Measurements from ENCODE around the gene ADAMTSL3. TPM values are rescaled to one million over a fixed set of nuclear protein-coding genes. Genes with fewer than 3 reads are reported as not detected.

The ADAMTSL3 gene
- total RNA-seq, 1 experiment from 2014 or later, result 0.05 TPM

DNA sequence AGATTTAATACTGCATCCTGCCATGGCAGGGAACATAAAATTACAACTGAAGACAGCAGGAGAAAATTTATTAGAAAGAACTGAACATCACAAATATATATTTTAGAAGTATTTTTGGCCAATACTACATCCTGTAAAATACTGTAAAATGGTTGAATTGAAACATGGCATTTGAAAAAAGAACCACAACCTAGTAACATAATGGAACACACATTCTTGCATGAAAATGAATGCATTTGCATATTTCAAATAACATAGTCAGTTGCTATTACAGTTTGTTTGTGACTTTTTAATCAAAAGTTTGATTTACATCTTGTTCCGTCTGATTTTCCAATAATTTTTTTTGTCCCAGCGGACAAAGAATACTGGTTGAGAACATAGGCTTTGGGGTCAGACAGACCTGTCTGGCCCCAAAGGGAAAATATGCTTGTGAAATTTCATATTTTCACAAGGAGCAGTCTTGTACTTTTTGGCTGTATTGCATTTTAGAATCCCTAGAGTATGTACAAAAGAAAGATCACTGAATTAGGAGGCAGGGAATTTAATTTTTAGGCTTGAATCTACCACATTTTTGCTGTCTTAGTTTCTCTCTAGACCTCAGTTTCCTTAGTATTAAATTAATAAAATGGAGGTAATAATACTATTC is 268.8 kb downstream of the ADAMTSL3 start:
- H3K4me3 ChIP-seq (replicated peaks in 1 of 2; ENCODE audit: low read depth in 1 of 2, low read length in 2 of 2), result no peak overlapping the region
- ChIA-PET CTCF (no interaction called here), POLR2A (no interaction called here), RAD21 (ENCODE audit: low non-redundant PET in 1 of 2, low total read pairs in 2 of 2, uncharacterized antibody in 2 of 2, unreplicated experiment in 2 of 2) (no interaction called here)
- no peaks in the 10 kb centered on the region for H3K9me2 ChIP-seq (ENCODE audit: insufficient read depth)
- H3K9ac ChIP-seq (ENCODE audit: low read length), result no peak overlapping the region
- no TSS peak for BruUV-seq (replicated peaks)
- no peak overlapping the region for H2AFZ ChIP-seq (ENCODE audit: low read depth, low read length, poor library complexity, severe bottlenecking)
- H3K27ac ChIP-seq (ENCODE audit: low read depth, low read length), result no peak overlapping the region
- intact Hi-C loops (cut with micrococcal nuclease), result no loop called here
- peaks cover 7% of the 10 kb centered on the region for H3K27me3 ChIP-seq (ENCODE audit: insufficient read depth, low read length)
- H4K20me1 ChIP-seq (ENCODE audit: insufficient read depth), result no peaks in the 10 kb centered on the region
- no peaks in the 10 kb centered on the region for H3K79me2 ChIP-seq (ENCODE audit: insufficient read depth, low read length)
- H3K9me3 ChIP-seq (ENCODE audit: control insufficient read depth in 1 of 2, insufficient read depth in 1 of 2, low read depth in 1 of 2, low read length in 2 of 2), result no peaks in the 10 kb centered on the region
- ATAC-seq, result no peak
- no peaks in the 10 kb centered on the region for H3K4me1 ChIP-seq (ENCODE audit: control insufficient read depth in 1 of 2, insufficient read depth in 2 of 2, low read length in 2 of 2)
- no peak overlapping the region for H3K4me2 ChIP-seq (ENCODE audit: low read length)
- H3K36me3 ChIP-seq (ENCODE audit: control insufficient read depth in 1 of 2, insufficient read depth in 2 of 2, low read length in 2 of 2), result no peaks in the 10 kb centered on the region
- DNase-seq (ENCODE audit: low read depth, low spot score), result no peak
- TF ChIP-seq ELF1 (IDR thresholded peaks at IDR 0.05; ENCODE audit: borderline replicate concordance, low read depth) (no peak), TCF7L2 (IDR thresholded peaks at IDR 0.05; ENCODE audit: borderline replicate concordance, extremely low read depth, insufficient read depth, insufficient read length) (no peak), SP1 (IDR thresholded peaks at IDR 0.05; ENCODE audit: low read depth) (no peak), YY1 (IDR thresholded peaks at IDR 0.05; ENCODE audit: extremely low read depth, insufficient replicate concordance, low read depth, low read length) (no peak), EZH2phosphoT487 (IDR thresholded peaks at IDR 0.05; ENCODE audit: borderline replicate concordance) (no peak), CEBPB (IDR thresholded peaks at IDR 0.05; ENCODE audit: low read depth) (no peak)
- TF ChIP-seq, protein P1, sequence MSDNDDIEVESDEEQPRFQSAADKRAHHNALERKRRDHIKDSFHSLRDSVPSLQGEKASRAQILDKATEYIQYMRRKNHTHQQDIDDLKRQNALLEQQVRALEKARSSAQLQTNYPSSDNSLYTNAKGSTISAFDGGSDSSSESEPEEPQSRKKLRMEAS (IDR thresholded peaks at IDR 0.05), result no peak
- TF ChIP-seq, protein P2, sequence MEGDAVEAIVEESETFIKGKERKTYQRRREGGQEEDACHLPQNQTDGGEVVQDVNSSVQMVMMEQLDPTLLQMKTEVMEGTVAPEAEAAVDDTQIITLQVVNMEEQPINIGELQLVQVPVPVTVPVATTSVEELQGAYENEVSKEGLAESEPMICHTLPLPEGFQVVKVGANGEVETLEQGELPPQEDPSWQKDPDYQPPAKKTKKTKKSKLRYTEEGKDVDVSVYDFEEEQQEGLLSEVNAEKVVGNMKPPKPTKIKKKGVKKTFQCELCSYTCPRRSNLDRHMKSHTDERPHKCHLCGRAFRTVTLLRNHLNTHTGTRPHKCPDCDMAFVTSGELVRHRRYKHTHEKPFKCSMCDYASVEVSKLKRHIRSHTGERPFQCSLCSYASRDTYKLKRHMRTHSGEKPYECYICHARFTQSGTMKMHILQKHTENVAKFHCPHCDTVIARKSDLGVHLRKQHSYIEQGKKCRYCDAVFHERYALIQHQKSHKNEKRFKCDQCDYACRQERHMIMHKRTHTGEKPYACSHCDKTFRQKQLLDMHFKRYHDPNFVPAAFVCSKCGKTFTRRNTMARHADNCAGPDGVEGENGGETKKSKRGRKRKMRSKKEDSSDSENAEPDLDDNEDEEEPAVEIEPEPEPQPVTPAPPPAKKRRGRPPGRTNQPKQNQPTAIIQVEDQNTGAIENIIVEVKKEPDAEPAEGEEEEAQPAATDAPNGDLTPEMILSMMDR (IDR thresholded peaks at IDR 0.05 in 2 of 3, conservative IDR thresholded peaks at IDR 0.05 in 1 of 3; ENCODE audit: borderline replicate concordance in 1 of 3, insufficient read depth in 1 of 3, low read depth in 2 of 3, low read length in 2 of 3), result no peak

All from HCT116 (cell line).